CD4-positive, alpha-beta T cell treated with Interleukin-17A for 1 hour (primary cell): ENCODE measurements around the gene AGPAT2.

Experiments
- DNase-seq: peaks from one replicate; pipeline ENCODE4 v3.0.0-alpha.2; 2020

The AGPAT2 gene

GRCh38 chr9:136643596-136644342 is 43.5 kb downstream of the AGPAT2 start:
- DNase-seq, result no peak

- no peak for DNase-seq
These were observed 44.8 kb downstream of the AGPAT2 start for GRCh38 chr9:136642439-136642921.

- no peak for DNase-seq
These were observed 46.8 kb downstream of the AGPAT2 start for GRCh38 chr9:136640171-136641111.

- DNase-seq, result no peak
These were observed 52.4 kb downstream of the AGPAT2 start for GRCh38 chr9:136634904-136635303.

- peak; percentile 44 for DNase-seq
These were observed 54.7 kb downstream of the AGPAT2 start for GRCh38 chr9:136632491-136633106.

- peak; percentile 54 for DNase-seq
These were observed 55.2 kb downstream of the AGPAT2 start for GRCh38 chr9:136632072-136632471.

- DNase-seq, result peak; percentile 87
These were observed 55.9 kb downstream of the AGPAT2 start for GRCh38 chr9:136631038-136632000.

- DNase-seq, result no peak
These were observed 56.6 kb downstream of the AGPAT2 start for GRCh38 chr9:136630662-136630992.

GRCh38 chr9:136629879-136630661 is 57.2 kb downstream of the AGPAT2 start:
- DNase-seq, result peak; percentile 63

GRCh38 chr9:136629001-136629878 is 58.0 kb downstream of the AGPAT2 start:
- no peak for DNase-seq

GRCh38 chr9:136628268-136628667 is 59.0 kb downstream of the AGPAT2 start:
- no peak for DNase-seq

GRCh38 chr9:136627703-136628102 is 59.6 kb downstream of the AGPAT2 start:
- DNase-seq, result no peak

- DNase-seq, result no peak
These were observed 60.3 kb downstream of the AGPAT2 start for GRCh38 chr9:136626740-136627642.

GRCh38 chr9:136626066-136626725 is 61.1 kb downstream of the AGPAT2 start:
- DNase-seq, result no peak

- DNase-seq, result no peak
These were observed 61.9 kb downstream of the AGPAT2 start for GRCh38 chr9:136625101-136626065.

- no peak for DNase-seq
These were observed 62.9 kb downstream of the AGPAT2 start for GRCh38 chr9:136624184-136624951.

- DNase-seq, result no peak
These were observed 63.4 kb downstream of the AGPAT2 start for GRCh38 chr9:136623842-136624183.
